Activated naive CD4-positive, alpha-beta T cell treated with anti-CD3 and anti-CD28 coated beads, Interleukin-2, amount 50 U/mL, for 72 hours (primary cell): Measurements from ENCODE around the gene HOPX. TPM values are rescaled to one million over a fixed set of nuclear protein-coding genes. Genes with fewer than 3 reads are reported as not detected.
"Not testable (repeated sequence)": the region's sequence is repeated elsewhere in the genome, so short reads cannot be mapped to it uniquely, and the experiment has no call there.

Experiments used
- ATAC-seq, 2 donors: fragments of 150-1000 bp; cut with Tn5 transposase; 2 replicates each; pipeline ENCODE4 v1.10.0; 2021; ENCODE audit warnings: mild to moderate bottlenecking in 2 of 2, moderate library complexity in 2 of 2
- DNase-seq, 2 donors: peaks; one replicate each; pipeline ENCODE4 v3.0.0; 2021 to 2022; ENCODE audit warnings: low spot score in 2 of 2
- H3K27ac Mint-ChIP-seq, 2 donors: one replicate each; pipeline ENCODE4 v1.8.0; 2022; ENCODE audit warnings: mild to moderate bottlenecking in 2 of 2, mixed read lengths in 2 of 2
- H3K36me3 Mint-ChIP-seq, 2 donors: one replicate each; pipeline ENCODE4 v1.8.0; 2022; ENCODE audit warnings: mixed read lengths in 2 of 2
- H3K9me3 Mint-ChIP-seq, 2 donors: one replicate each; pipeline ENCODE4 v1.8.0; 2022; ENCODE audit warnings: mixed read lengths in 2 of 2
- total RNA-seq, 2 donors: library from RNA; stranded (reverse); gene quantifications; one replicate each; pipeline ENCODE4 v1.2.3, GENCODE V29; 2022

Gene HOPX
- total RNA-seq, 2 donors from 2014 or later = 21.0 to 33.5 TPM

GRCh38 chr4:56667396-56667795 lies 13.7 kb downstream of the HOPX start:
- H3K27ac Mint-ChIP-seq, H3K9me3 Mint-ChIP-seq, ATAC-seq, DNase-seq: not testable (repeated sequence)
- peaks cover 11 to 13% of the 10 kb centered on the region in 2 donors for H3K36me3 Mint-ChIP-seq

- ATAC-seq (no peak), DNase-seq (no peak)
- H3K36me3 Mint-ChIP-seq = peaks cover 11 to 13% of the 10 kb centered on the region in 2 donors
- H3K27ac Mint-ChIP-seq = no peak overlapping the region
- no peaks in the 10 kb centered on the region for H3K9me3 Mint-ChIP-seq
Measured at GRCh38 chr4:56666279-56666678, 14.8 kb downstream of the HOPX start.

- DNase-seq = no peak
- H3K9me3 Mint-ChIP-seq = no peaks in the 10 kb centered on the region
- H3K27ac Mint-ChIP-seq = no peak overlapping the region
- H3K36me3 Mint-ChIP-seq = peaks cover 11 to 13% of the 10 kb centered on the region in 2 donors
- ATAC-seq = no peak
Measured at GRCh38 chr4:56665781-56666180, 15.3 kb downstream of the HOPX start.

- Mint-ChIP-seq H3K36me3 (no peaks in the 10 kb centered on the region), H3K9me3 (no peaks in the 10 kb centered on the region), H3K27ac (no peak overlapping the region)
- DNase-seq (no peak), ATAC-seq (no peak)
Measured at GRCh38 chr4:56662782-56663468, 18.2 kb downstream of the HOPX start.

GRCh38 chr4:56659946-56660345 lies 21.1 kb downstream of the HOPX start:
- no peak for DNase-seq
- no peak for ATAC-seq
- Mint-ChIP-seq H3K27ac (no peak overlapping the region), H3K36me3 (peaks cover 0 to 9% of the 10 kb centered on the region in 2 donors), H3K9me3 (no peaks in the 10 kb centered on the region)

- no peak overlapping the region for H3K27ac Mint-ChIP-seq
- ATAC-seq = no peak
- no peaks in the 10 kb centered on the region for H3K9me3 Mint-ChIP-seq
Measured at GRCh38 chr4:56658528-56658927, 22.6 kb downstream of the HOPX start.

GRCh38 chr4:56657818-56658217 lies 23.3 kb downstream of the HOPX start:
- no peak for ATAC-seq
- DNase-seq = no peak
- H3K36me3 Mint-ChIP-seq = peaks cover 0 to 14% of the 10 kb centered on the region in 2 donors
- no peak overlapping the region for H3K27ac Mint-ChIP-seq
- no peaks in the 10 kb centered on the region for H3K9me3 Mint-ChIP-seq

More at GRCh38 chr4:56658528-56658927, 22.6 kb downstream of the HOPX start:
- DNase-seq = no peak
- H3K36me3 Mint-ChIP-seq = peaks cover 0 to 14% of the 10 kb centered on the region in 2 donors

- H3K27ac Mint-ChIP-seq = no peak overlapping the region
- DNase-seq = no peak
- H3K36me3 Mint-ChIP-seq = peaks cover 0 to 14% of the 10 kb centered on the region in 2 donors
- no peaks in the 10 kb centered on the region for H3K9me3 Mint-ChIP-seq
- ATAC-seq = no peak
Measured at GRCh38 chr4:56657128-56657527, 24.0 kb downstream of the HOPX start.

GRCh38 chr4:56656346-56656643 lies 24.8 kb downstream of the HOPX start:
- DNase-seq = peak; percentile 48 to 57
- Mint-ChIP-seq H3K36me3 (peaks cover 0 to 14% of the 10 kb centered on the region in 2 donors), H3K27ac (no peak overlapping the region), H3K9me3 (no peaks in the 10 kb centered on the region)
- peak; percentile 58 to 62 for ATAC-seq

- peaks cover 0 to 14% of the 10 kb centered on the region in 2 donors for H3K36me3 Mint-ChIP-seq
- DNase-seq (peak in 1 of 2 donors; percentile 34), ATAC-seq (peak; percentile 38 to 44)
- H3K9me3 Mint-ChIP-seq = no peaks in the 10 kb centered on the region
- H3K27ac Mint-ChIP-seq = peak overlapping the region in 1 of 2 donors; percentile 75
Measured at GRCh38 chr4:56655627-56656345, 25.3 kb downstream of the HOPX start.

GRCh38 chr4:56655209-56655626 lies 25.9 kb downstream of the HOPX start:
- Mint-ChIP-seq H3K9me3 (no peaks in the 10 kb centered on the region), H3K36me3 (peaks cover under 1 to 14% of the 10 kb centered on the region in 2 donors), H3K27ac (peak overlapping the region; percentile 75 to 78)
- ATAC-seq (no peak), DNase-seq (no peak)

- ATAC-seq (no peak), DNase-seq (no peak)
- Mint-ChIP-seq H3K36me3 (peaks cover 10 to 14% of the 10 kb centered on the region in 2 donors), H3K9me3 (no peaks in the 10 kb centered on the region), H3K27ac (peak overlapping the region; percentile 50 to 75)
Measured at GRCh38 chr4:56654238-56654632, 26.9 kb downstream of the HOPX start.

- peak overlapping the region; percentile 46 to 64 for H3K27ac Mint-ChIP-seq
- peak in 1 of 2 donors; percentile 51 for DNase-seq
- ATAC-seq = peak; percentile 47 to 71
- H3K36me3 Mint-ChIP-seq = peaks cover 16 to 19% of the 10 kb centered on the region in 2 donors
- H3K9me3 Mint-ChIP-seq = peaks cover 3 to 5% of the 10 kb centered on the region in 2 donors
Measured at GRCh38 chr4:56653461-56654237, 27.4 kb downstream of the HOPX start.

GRCh38 chr4:56652196-56652595 lies 28.9 kb downstream of the HOPX start:
- Mint-ChIP-seq H3K36me3 (peaks cover 15 to 23% of the 10 kb centered on the region in 2 donors), H3K27ac (peak overlapping the region in 1 of 2 donors; percentile 38), H3K9me3 (peaks cover 3 to 5% of the 10 kb centered on the region in 2 donors)
- no peak for DNase-seq
- ATAC-seq = no peak

- ATAC-seq (no peak), DNase-seq (no peak)
- peaks cover 10 to 11% of the 10 kb centered on the region in 2 donors for H3K9me3 Mint-ChIP-seq
- H3K36me3 Mint-ChIP-seq = peaks cover 24 to 35% of the 10 kb centered on the region in 2 donors
- peak overlapping the region in 1 of 2 donors; percentile 91 for H3K27ac Mint-ChIP-seq
Measured at GRCh38 chr4:56651056-56651350, 30.1 kb downstream of the HOPX start.

GRCh38 chr4:56650262-56651055 lies 30.6 kb downstream of the HOPX start:
- Mint-ChIP-seq H3K9me3 (peaks cover 12 to 14% of the 10 kb centered on the region in 2 donors), H3K27ac (peak overlapping the region; percentile 56 to 91), H3K36me3 (peaks cover 27 to 39% of the 10 kb centered on the region in 2 donors)
- peak; percentile 21 to 78 for ATAC-seq
- DNase-seq = no peak
